A673 (cell line): ENCODE measurements around the gene MBL2. TPM values are rescaled to one million over a fixed set of nuclear protein-coding genes. Genes with fewer than 3 reads are reported as not detected.

Source experiments
- BruUV-seq: library from RNA; stranded (reverse); fragments of 400-500 nt; replicated peaks from 2 replicates; lab custom pipeline; 2021; lab: Mats Ljungman, UMichigan
- CTCF ChIA-PET: fragments of 300-600 bp; sonication (Branson Sonifier 250); formaldehyde crosslinking; loops from one replicate; lab custom pipeline; 2022; ENCODE audit warnings: antibody characterized with exemption; lab: Charles Lee
- POLR2A ChIA-PET: fragments of 300-600 bp; sonication (Branson Sonifier 250); formaldehyde crosslinking; loops from one replicate; lab custom pipeline; 2022; ENCODE audit warnings: antibody characterized with exemption; ENCODE audit not compliant: low non-redundant PET; lab: Charles Lee
- DNase-seq: peaks from one replicate; pipeline ENCODE4 v3.0.0-alpha.2; 2015; ENCODE audit warnings: low spot score
- H3K27ac ChIP-seq: fragments of 200-600 bp; sonication (generic); 2 replicates; pipeline ENCODE4 v1.5.1; 2016; ENCODE audit warnings: mixed run types, low read depth, mild to moderate bottlenecking, mixed read lengths, antibody characterized with exemption, low read length; ENCODE audit not compliant: poor library complexity, severe bottlenecking
- H3K27me3 ChIP-seq: fragments of 200-600 bp; sonication (generic); replicated peaks from 2 replicates; pipeline ENCODE4 v1.6.1; 2017; ENCODE audit warnings: mixed run types, low read depth, mild to moderate bottlenecking, mixed read lengths, antibody characterized with exemption, low read length; ENCODE audit not compliant: insufficient read depth, poor library complexity
- H3K36me3 ChIP-seq: fragments of 200-600 bp; sonication (generic); 2 replicates; pipeline ENCODE4 v1.6.1; 2016; ENCODE audit warnings: mixed run types, mild to moderate bottlenecking, mixed read lengths, antibody characterized with exemption, low read length; ENCODE audit not compliant: insufficient read depth, poor library complexity, severe bottlenecking
- H3K4me1 ChIP-seq: fragments of 200-600 bp; sonication (generic); 2 replicates; pipeline ENCODE4 v1.6.1; 2017; ENCODE audit warnings: mixed run types, mild to moderate bottlenecking, mixed read lengths, antibody characterized with exemption, low read length; ENCODE audit not compliant: insufficient read depth, poor library complexity, severe bottlenecking
- H3K4me3 ChIP-seq: fragments of 200-600 bp; sonication (generic); 2 replicates; pipeline ENCODE4 v1.5.1; 2016; ENCODE audit warnings: low read depth, mixed run types, mild to moderate bottlenecking, mixed read lengths, low read length; ENCODE audit not compliant: poor library complexity, severe bottlenecking
- H3K9me3 ChIP-seq: fragments of 200-600 bp; sonication (generic); 2 replicates; pipeline ENCODE4 v1.6.1; 2016; ENCODE audit warnings: mixed run types, low read depth, mild to moderate bottlenecking, mixed read lengths, antibody characterized with exemption, low read length; ENCODE audit not compliant: poor library complexity, severe bottlenecking
- CTCF ChIP-seq: fragments of 300-800, 200-600 bp; sonication (generic); conservative IDR thresholded peaks from 2 replicates; pipeline ENCODE4 v1.5.1; 2017; ENCODE audit warnings: low read depth, mild to moderate bottlenecking, antibody characterized with exemption, low read length, moderate library complexity, mixed read lengths
- EZH2 ChIP-seq: fragments of 200-600 bp; sonication (generic); IDR thresholded peaks from 2 replicates; pipeline ENCODE4 v1.6.1; 2017; ENCODE audit warnings: borderline replicate concordance, low read depth, mild to moderate bottlenecking, mixed read lengths, antibody characterized with exemption, low read length; ENCODE audit not compliant: poor library complexity, severe bottlenecking
- intact Hi-C: fragments of 100-400 bp; cut with micrococcal nuclease; formaldehyde crosslinking; loops from one replicate; pipeline ENCODE4 v1.10.0; 2022; ENCODE audit not compliant: unreplicated experiment
- total RNA-seq: library from RNA; stranded (reverse); gene quantifications from 2 replicates; pipeline ENCODE4 v1.2.3, GENCODE V29; 2021

The MBL2 gene
- total RNA-seq, 1 experiment from 2014 or later, result not detected

- ChIA-PET CTCF (no interaction called here), POLR2A (no interaction called here)
- H3K36me3 ChIP-seq, result no peaks in the 10 kb centered on the region
- TF ChIP-seq CTCF, result no peak
- TF ChIP-seq EZH2, result no peak
- no peak overlapping the region for H3K27ac ChIP-seq
- DNase-seq, result no peak
- no TSS peak for BruUV-seq
- H3K27me3 ChIP-seq, result no peaks in the 10 kb centered on the region
- H3K4me1 ChIP-seq, result no peaks in the 10 kb centered on the region
- H3K9me3 ChIP-seq, result no peaks in the 10 kb centered on the region
- intact Hi-C loops, result no loop called here
- H3K4me3 ChIP-seq, result no peak overlapping the region
These were observed 10.0 kb upstream of the MBL2 start for GRCh38 chr10:52782554-52782953.

GRCh38 chr10:52780391-52781155, 8.0 kb upstream of the MBL2 start:
- Histone ChIP-seq H3K9me3 (no peaks in the 10 kb centered on the region), H3K27ac (no peak overlapping the region), H3K4me1 (no peaks in the 10 kb centered on the region), H3K36me3 (no peaks in the 10 kb centered on the region), H3K4me3 (no peak overlapping the region), H3K27me3 (no peaks in the 10 kb centered on the region)
- TF ChIP-seq CTCF (0 out of 2 replicates have a peak, but pooled peaks have one; percentile 1), EZH2 (no peak)
- no TSS peak for BruUV-seq
- ChIA-PET CTCF (interaction anchor here (0.8 to 1.2 kb wide), 2 partner anchors 77 to 291 kb away, joined by 3 read pairs; no protein-coding TSS in a partner anchor), POLR2A (no interaction called here)
- no peak for DNase-seq
- intact Hi-C loops, result loop anchor here (1.0 to 2.0 kb wide), 3 partner anchors 40 to 472 kb away; no protein-coding TSS in a partner anchor

GRCh38 chr10:52779541-52780390, 7.2 kb upstream of the MBL2 start:
- Histone ChIP-seq H3K36me3 (no peaks in the 10 kb centered on the region), H3K27ac (no peak overlapping the region), H3K9me3 (no peaks in the 10 kb centered on the region), H3K4me1 (no peaks in the 10 kb centered on the region), H3K27me3 (no peaks in the 10 kb centered on the region), H3K4me3 (no peak overlapping the region)
- BruUV-seq, result no TSS peak
- TF ChIP-seq CTCF, result peak; percentile 86
- no peak for TF ChIP-seq EZH2
- DNase-seq, result peak; percentile 70
- CTCF ChIA-PET, result interaction anchor here (0.8 to 1.2 kb wide), 3 partner anchors 39 to 291 kb away, joined by 3 read pairs; no protein-coding TSS in a partner anchor
- POLR2A ChIA-PET, result no interaction called here
- intact Hi-C loops, result loop anchor here (1.0 to 2.0 kb wide), 3 partner anchors 39 to 471 kb away; no protein-coding TSS in a partner anchor
